Esophagus muscularis mucosa (tissue), 3 donors: ENCODE data around the gene CD302.

Source experiments
- POLR2A ChIP-seq: fragments of 450-650 bp; IDR thresholded peaks from one replicate; pipeline ENCODE4 v1.6.1; 2017; ENCODE audit warnings: antibody characterized with exemption, moderate library complexity, mild to moderate bottlenecking, low read depth
- TF ChIP-seq, protein P1 (sequence below), 3 experiments: fragments of 200-600 bp in 2 of 3; fragments of 450-650 bp in 1 of 3; sonication (generic) in 2 of 3; IDR thresholded peaks; one replicate each; pipeline ENCODE4 v1.5.1; 2017 to 2019; ENCODE audit warnings: antibody characterized with exemption in 3 of 3, mild to moderate bottlenecking in 2 of 3, moderate library complexity in 1 of 3

DNA sequence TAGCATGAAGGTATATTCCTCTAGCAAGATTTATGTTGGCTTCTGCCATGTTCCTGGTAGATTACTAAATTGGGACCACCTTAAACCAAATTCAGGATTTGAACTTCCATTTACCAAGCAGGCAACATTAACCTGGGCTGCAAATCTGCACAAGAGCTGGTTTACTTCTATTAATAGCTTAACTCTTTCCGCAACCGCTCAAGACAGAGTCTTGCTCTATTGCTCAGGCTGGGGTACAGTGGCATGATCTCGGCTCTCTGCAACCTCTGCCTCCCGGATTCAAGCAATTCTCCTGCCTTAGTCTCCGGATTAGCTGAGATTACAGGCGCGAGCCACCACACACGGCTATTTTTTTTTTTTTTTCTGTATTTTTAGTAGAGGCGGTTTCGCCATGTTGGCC is 77.3 kb downstream of the CD302 start:
- TF ChIP-seq, protein P1, sequence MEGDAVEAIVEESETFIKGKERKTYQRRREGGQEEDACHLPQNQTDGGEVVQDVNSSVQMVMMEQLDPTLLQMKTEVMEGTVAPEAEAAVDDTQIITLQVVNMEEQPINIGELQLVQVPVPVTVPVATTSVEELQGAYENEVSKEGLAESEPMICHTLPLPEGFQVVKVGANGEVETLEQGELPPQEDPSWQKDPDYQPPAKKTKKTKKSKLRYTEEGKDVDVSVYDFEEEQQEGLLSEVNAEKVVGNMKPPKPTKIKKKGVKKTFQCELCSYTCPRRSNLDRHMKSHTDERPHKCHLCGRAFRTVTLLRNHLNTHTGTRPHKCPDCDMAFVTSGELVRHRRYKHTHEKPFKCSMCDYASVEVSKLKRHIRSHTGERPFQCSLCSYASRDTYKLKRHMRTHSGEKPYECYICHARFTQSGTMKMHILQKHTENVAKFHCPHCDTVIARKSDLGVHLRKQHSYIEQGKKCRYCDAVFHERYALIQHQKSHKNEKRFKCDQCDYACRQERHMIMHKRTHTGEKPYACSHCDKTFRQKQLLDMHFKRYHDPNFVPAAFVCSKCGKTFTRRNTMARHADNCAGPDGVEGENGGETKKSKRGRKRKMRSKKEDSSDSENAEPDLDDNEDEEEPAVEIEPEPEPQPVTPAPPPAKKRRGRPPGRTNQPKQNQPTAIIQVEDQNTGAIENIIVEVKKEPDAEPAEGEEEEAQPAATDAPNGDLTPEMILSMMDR (IDR thresholded peaks at IDR 0.05) = no peak
- no peak for TF ChIP-seq POLR2A
